Adipose tissue (tissue), 3 donors: ENCODE results near the gene TTLL8. TPM values are rescaled to one million over a fixed set of nuclear protein-coding genes. Genes with fewer than 3 reads are reported as not detected.

Experiments used
- H3K27ac ChIP-seq: one replicate; pipeline ENCODE4 v1.5.1; 2013; ENCODE audit warnings: low read depth, low read length
- WGBS, 3 donors: extraction: QIAGEN DNeasy Blood & Tissue Kit; methylation state at CpG; one replicate each; pipeline ENCODE4 v1.1.7; 2013; 5-methylcytosine and 5-hydroxymethylcytosine counted together
- polyA plus RNA-seq, 3 donors: library from polyadenylated mRNA; stranded (reverse); fragments of 200-250 nt; gene quantifications; one replicate each; pipeline ENCODE4 v1.2.3, GENCODE V29; 2013
- donor health status: healthy with polysubstance abuse.
- donor health status: Bipolar disorder and iron deficiency.
- donor health status: healthy.

Gene TTLL8
- polyA plus RNA-seq, 3 donors: not detected

DNA sequence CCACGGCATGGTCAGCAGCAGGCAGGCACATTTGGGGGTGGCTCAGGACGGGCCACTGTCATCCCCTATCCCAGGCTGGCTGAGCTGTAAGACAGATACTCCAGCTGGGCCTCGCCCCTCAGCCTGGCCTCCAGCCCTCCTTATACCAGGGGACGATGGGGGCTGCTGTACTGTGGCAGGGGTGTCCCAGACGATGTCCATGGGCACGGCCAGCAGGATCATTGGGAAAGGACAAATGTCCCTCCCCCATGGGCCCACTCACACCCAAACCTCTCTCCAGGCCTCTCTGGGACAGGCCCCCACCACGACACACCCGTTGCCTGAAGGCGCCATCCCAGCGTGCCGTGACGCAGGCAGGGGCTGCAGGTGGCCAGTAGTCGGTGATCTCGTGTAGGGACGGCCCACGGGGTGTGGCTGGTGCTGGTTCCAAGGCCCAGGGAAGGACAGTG lies 44.0 kb downstream of the TTLL8 start:
- H3K27ac ChIP-seq: no peak overlapping the region
- WGBS, 3 donors: 51 to 64% (median 55%) methylated on average over 16 of the region's 16 CpGs

DNA sequence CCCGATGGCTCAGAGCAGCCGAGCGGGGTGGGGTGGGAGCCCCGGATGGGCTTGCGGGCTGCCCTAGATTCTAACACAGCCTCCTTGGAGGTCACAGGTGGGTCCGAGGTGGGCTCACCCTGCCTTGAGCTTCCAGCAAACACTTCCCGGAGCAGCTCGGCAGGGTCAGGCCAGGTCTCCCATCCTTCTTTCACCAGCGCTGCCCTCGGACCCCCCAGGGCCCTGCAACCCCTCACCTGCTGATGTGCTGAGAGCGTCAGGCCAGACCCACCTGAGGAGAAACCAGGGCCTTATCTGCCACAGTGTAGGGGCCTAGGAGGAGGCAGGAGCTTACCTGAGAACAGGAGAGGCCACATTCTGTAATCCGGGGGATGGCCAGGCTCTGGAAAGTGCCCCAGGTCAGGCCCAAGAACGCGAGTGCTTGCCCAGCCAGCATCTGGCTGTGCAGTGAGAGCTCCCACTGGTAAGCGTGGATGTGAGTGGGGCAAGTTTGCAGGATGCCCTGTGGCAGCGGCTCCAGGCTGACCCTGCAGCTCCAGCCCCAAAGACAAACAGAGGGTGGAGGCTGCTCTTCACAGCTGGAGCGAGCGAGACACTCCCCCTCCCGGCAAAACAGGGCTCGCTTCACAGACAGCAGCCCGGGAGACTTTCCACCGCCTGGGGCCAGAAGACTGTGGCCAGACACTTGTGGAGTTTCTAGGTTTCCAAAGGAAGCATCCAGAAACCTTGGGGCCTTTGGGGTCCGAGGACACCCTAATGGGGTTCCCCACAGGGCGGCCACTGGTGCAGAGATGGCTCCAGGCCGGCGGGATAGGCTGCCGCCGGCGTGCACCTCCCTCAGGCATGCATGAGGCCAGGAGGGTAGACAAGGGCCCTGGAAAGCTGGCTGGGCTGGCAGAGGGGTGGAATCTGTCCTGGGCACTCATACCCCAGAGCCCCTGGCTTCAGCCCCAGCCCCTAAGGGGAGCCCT lies 45.6 kb downstream of the TTLL8 start, which contains the start of gene IL17REL:
IL17REL (minus strand) TSS at position 555 of the 971 bp plus-strand sequence; CDS start at position 436, 119 bp downstream.
- WGBS, 3 donors: 57 to 75% (median 64%) methylated on average over 29 of the region's 29 CpGs
- H3K27ac ChIP-seq: no peak within 1 kb of the TSS

GRCh38 chr22:50011447-50012210 lies 46.5 kb downstream of the TTLL8 start:
- 48 to 59% (median 53%) methylated on average over 17 to 18 of the region's 18 CpGs for WGBS, 3 donors
- H3K27ac ChIP-seq: no peak overlapping the region

DNA sequence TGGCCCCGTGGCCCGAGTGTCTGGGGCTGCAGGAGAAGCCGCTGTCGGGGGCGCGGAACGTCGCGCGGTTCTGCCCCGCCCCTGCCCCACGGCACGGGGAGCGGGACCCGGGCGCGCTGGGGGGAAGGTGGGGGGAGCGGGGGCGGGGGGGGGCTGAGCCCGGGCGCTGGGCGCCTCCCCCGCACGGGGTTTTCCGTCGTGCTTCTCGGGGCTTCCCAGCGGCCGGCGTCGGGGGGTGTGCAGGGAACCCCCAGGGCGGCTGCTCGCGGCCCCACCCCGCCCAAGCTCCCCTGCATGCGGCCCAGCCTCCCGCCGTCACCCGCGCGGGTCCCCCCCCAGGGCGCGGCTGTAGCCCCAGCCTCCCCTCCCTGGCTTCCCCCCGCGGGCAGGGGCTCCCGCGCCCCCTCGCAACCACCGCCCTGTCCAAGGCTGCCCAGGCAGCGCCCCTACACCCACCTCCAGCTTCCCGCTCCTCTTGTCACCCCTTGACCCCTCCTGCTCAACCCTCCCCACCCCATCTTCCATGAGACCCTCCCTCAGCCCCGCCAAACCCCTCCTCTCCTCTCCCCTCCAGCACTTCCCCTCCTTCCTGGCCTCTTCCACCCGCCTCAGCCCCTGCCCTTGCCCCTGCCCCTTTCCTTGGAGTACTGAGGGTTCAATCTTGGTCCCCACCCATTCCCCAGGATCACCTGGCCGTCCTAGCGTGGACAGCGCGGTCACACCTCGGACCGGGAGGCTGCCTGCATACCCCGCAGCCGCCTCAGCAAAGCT lies 47.2 kb downstream of the TTLL8 start:
- WGBS, 3 donors: 7 to 9% (median 8%) methylated on average over 29 to 60 of the region's 61 CpGs
- no peak overlapping the region for H3K27ac ChIP-seq

DNA sequence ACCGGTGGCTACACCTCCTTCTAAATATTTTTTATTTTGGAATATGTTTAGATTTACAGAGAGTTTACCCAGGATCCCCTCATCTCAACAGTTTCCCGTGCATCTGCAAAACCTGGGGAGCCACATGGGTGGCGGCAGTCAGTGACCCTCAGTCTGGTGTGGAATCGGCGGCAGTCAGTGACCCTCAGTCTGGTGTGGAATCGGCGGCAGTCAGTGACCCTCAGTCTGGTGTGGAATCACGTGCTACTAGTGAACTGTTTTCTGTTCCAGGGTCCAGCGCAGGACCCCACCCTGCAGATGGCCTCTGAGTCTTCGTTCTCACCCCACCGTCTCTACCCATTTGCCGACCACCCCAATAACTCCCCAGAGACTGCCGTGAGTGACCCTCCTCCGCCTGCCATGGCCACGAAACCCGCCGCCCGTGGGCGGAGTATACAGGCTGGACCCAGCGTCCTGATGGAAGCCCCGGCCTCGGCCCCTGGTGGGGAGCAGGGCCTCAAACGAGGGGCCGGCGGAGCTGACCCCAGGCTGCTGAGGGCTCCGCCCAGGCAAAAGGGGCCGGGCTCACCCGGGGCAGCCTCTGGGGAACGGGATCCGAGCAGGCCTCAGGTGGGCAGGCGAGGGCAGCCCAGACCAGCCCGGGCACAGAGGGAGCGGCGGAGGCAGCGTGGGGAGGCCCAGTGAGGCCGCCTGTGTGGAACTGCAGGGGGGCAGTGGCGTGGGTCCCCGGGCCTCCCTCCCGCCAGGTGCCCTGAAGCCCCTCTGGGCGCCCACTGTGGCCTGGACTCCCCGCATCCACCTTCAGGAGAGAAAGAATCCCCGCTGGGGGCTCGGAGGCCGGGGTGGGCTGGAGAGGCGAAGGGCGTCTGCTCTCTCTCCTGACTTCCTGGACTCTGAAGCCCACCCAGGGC lies 48.1 kb downstream of the TTLL8 start:
- no peak overlapping the region for H3K27ac ChIP-seq
- 63 to 69% (median 68%) methylated on average over 37 to 46 of the region's 46 CpGs for WGBS, 3 donors

DNA sequence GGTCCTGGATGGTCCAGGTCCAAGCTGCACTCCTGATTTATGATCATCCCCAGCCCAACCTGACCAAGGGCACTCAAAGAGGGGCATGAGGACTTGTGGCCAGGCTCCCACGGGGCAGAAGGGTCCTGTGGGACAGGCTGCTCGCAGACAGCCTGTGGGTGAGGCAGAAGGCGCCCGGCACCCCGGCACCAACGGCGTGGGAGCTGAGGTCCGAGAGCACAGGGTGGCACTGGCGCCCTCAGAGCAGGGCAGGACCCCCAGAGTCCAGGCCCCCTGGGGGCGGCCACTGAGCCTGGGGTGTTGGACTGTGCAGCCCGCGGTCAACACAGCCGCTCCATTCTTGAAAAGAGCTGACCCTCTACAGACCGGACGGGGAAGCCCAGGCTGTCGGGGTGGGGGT lies 48.8 kb downstream of the TTLL8 start:
- H3K27ac ChIP-seq: no peak overlapping the region
- WGBS, 3 donors: 89 to 92% (median 91%) methylated on average over 16 of the region's 16 CpGs

DNA sequence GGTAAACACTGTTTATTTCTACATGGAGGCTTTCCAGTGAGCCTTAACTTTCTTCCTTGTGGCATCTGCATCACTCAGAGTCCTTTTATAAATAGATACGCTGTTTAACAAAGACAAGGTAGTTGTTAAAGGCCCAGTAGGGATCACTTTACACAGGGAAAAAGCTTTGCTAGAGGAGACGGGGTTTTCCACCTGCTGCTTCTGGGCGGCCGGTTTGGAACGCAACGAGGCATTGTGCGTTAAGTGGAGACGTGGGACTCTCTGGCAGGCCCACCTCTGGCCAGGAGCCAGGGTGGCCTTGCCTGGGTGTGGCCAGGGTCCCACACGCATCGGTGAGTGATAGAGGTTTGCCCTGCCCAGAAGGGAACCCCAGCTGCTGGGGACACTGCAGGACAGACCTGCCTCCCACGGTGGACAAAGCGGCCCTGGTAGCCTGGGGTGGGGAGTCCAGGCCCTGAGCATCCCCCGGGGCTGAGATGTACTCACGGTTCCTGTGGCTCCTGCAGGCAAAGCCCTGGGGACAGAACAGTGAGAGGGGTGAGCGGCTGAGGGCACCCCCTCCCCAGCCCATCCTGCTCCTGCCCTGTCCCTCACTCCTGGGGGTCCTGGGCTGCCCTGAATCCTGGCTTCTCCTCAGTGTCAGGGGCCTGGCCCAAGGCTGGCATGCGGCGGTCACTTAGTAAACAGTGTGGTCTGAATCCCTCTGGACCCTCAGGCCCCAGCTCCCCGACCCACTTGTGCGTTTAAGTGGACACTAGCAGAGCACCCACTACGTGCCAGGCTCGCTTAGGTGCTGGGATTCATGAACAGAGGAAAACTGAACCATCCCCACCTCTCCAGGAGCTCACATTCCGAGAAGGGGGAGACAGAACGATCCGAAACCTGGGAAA lies 49.7 kb downstream of the TTLL8 start:
- 79 to 86% (median 82%) methylated on average over 24 of the region's 24 CpGs for WGBS, 3 donors
- H3K27ac ChIP-seq: no peak overlapping the region

- WGBS, 3 donors: 74 to 89% (median 82%) methylated on average over 3 of the region's 3 CpGs
- no peak overlapping the region for H3K27ac ChIP-seq
Observed at GRCh38 chr22:50007057-50007511, 51.0 kb downstream of the TTLL8 start.

GRCh38 chr22:50004918-50005317 lies 53.2 kb downstream of the TTLL8 start:
- H3K27ac ChIP-seq: no peak overlapping the region
- WGBS, 3 donors: 47 to 77% (median 48%) methylated on average over 4 of the region's 4 CpGs

DNA sequence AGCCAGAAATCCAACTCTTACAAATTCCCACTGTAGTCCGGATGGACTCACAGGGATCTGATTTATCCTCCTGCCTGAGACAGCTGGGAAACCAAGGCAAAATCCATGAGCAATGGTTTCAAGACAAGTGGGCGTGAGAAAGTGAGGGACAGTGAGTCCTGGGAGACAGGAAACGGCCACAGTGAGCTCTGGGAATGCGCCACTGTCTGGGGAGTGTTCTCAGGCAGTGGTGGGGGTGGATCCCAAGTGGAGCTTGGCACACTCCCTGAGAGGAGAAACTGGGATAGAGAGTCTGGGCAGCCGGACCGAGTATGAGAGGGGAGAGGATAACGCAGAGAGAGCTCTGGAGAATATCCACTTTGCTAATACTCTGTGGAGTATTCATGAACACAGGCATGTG lies 55.3 kb downstream of the TTLL8 start:
- WGBS, 3 donors: 68 to 77% (median 72%) methylated on average over 7 of the region's 7 CpGs

GRCh38 chr22:50001388-50002231 lies 56.5 kb downstream of the TTLL8 start:
- H3K27ac ChIP-seq: no peak overlapping the region
- WGBS, 3 donors: 78 to 87% (median 85%) methylated on average over 16 of the region's 16 CpGs

More for the DNA sequence above, 55.3 kb downstream of the TTLL8 start:
- H3K27ac ChIP-seq: no peak overlapping the region

DNA sequence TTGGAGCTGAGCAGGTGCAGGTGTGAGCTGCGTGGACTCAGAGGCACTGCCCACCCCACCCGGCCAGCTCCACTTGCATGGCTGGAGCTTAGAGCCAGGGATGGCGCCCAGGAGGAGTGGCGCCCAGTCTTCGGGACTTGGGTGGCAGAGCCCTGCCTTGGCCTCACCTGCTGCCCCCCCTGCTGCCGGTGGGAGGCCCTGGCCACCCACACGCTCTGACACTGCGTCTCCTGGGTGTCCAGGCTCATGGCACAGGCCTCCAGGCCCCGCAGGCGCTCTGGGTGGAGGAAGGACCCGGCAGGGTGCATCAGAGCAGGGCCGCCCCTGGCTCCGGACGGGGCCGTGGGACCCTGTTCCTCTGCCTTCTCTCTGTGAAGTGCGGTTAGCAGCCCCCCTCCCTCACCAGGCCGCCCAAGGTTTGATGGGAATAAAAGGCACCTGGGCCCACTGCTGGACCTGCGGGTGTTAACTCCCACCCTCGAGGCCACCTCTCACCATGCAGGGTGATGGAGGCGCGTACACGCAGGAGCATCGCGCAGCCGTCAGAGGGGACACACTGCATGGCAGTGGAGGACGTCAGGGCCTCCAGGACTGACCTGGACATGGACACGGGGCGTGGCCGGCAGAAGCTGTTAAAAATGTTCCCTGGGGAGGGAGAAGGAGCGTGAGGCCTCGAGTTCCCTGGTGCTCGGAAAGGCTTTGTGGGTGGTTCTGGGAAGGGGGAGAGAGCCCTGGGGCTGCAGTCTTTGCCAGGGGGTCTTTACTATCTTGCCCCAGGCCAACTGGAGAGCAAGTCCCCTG lies 57.3 kb downstream of the TTLL8 start:
- H3K27ac ChIP-seq: no peak overlapping the region
- 92 to 95% (median 94%) methylated on average over 32 of the region's 32 CpGs for WGBS, 3 donors

DNA sequence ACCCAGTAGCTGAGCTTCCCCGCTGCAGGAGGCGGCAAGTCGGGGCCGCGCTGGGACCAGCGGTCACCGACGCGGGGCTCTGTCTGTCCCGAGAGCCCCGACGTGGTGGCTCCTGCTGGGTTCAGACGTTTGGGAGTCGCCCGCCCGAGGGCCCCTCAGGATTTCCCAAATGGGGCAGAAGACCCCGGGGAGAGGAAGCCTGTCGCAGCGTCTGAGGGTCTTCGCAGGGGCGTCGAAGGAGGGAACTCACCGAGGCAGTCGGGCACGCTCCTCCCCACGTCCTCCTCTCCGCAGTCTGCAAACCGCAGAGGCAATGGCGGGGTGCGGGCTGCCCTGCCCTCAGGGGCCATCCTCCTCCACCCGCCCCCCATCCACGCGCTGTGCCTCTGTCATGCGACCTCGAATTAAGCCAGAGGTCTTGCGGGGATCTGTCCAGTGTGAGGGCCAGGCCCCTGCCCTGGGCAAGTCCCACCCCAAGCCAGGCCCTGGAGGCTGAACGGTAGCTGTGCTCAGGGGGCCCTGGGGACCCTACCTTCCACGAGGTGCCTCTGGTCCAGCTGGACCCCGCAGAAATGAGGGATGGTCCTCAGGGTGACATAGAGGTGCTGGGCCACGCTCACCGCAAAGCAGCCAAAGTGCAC lies 58.0 kb downstream of the TTLL8 start:
- no peak overlapping the region for H3K27ac ChIP-seq
- 43 to 46% (median 43%) methylated on average over 41 of the region's 41 CpGs for WGBS, 3 donors
